ENCODE data around the gene NKD2.

- TF ChIP-seq CTCF (conservative IDR thresholded peaks at IDR 0.05; ENCODE audit: low read depth in 2 of 2) (no peak), STAT1 (IDR thresholded peaks at IDR 0.05; ENCODE audit: unreplicated experiment) (no peak), POLR2AphosphoS5 (IDR thresholded peaks at IDR 0.05; ENCODE audit: low read depth) (no peak), EZH2phosphoT487 (IDR thresholded peaks at IDR 0.05; ENCODE audit: unreplicated experiment) (no peak), EZH2 (IDR thresholded peaks at IDR 0.05; ENCODE audit: low read depth, unreplicated experiment) (no peak), ETS1 (IDR thresholded peaks at IDR 0.05) (no peak), REST (IDR thresholded peaks at IDR 0.05; ENCODE audit: unreplicated experiment) (no peak)
Observed at GRCh38 chr5:1032011-1032410, 23.4 kb downstream of the NKD2 start.

All from GM23338 (cell line).